ENCODE measurements around the gene EML6.
"Not testable (repeated sequence)": the region's sequence is repeated elsewhere in the genome, so short reads cannot be mapped to it uniquely, and the experiment has no call there.

EML6 gene

DNA sequence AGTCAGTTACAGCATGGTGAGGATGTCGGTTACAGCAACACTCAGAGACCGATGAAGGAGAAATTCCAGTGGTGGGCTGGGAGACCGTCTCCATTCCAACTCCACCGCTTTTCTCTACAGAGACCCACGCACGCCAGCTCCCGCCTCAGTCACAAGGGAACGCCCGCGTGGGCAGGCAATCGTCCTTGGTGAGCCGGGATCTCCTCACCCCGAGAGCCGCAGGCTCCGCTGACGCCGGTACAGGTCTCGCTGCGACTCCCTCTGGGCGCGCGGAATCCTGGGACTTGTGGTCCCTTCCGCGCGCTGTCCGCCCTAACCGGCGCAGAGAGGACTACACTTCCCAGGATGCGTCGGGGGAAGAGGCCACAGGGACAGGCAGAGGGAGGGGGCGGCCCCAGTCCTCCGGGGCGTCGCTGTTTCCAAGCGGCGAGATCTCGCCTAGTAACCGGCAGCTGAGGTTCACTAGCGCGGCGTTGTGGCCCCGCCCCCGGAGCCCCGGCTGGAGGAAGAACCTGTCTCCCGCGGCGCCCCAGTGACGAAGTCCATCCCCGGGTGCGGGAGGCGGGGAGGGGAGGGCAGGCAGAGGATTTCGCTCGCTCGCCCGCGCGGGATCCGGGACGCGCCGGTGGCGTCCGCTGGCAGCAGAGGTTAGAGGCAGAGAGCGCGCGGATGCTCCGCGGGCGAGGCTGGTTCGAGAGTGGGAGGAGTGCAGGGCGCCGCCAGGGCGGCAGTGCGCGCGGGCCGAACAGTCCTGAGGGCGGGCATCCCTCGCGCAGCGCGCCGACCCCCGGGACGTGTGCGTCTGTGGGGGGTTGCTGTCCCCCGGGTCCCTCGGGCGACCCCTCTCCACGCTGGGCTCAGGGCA, at the start of gene EML6:
EML6 (plus strand) TSS at position 532 of the 865 bp plus-strand sequence. CDS start 1,400 bp downstream, outside the sequence.
- DNase-seq: peak; percentile 98

DNA sequence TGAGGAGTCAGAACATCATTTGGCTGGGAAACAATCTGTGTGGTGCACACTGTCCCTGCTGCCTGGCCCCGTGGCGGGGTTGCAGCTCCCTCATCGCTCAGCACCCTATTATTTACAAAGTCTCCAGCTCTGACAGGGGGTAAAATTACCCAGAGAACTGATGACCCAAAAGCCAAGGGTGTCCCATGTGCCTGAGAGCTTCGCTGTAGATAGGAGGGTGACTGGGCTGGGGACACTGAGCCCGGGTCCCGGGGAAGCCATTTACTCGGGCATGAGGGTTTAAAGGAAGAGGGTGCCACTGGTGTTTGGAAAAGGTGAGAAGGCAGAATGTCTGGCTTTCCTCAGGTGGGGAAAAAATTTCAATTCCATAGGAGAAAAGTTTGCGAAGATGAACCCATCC, 48.2 kb upstream of the EML6 start:
- DNase-seq: no peak

DNA sequence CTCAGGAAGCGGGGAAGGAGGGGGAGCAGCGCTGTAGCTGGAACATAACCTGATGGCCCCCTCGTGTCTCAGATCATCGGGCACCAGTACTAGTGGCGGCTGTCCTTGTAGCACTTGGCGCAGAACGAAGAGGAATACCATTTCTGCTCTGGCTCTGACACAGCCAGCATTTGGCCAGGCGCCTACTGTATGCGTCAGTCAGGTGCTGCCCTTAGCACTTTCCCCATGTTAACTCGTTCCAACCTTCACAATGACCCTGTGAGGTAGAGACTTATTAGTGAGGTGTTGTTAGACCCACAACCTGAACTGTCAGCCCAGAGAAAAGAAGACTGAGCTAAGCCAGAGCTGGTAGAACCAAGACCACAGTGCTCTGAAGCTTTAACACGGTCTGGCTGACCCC, 47.7 kb upstream of the EML6 start:
- no peak for DNase-seq

DNA sequence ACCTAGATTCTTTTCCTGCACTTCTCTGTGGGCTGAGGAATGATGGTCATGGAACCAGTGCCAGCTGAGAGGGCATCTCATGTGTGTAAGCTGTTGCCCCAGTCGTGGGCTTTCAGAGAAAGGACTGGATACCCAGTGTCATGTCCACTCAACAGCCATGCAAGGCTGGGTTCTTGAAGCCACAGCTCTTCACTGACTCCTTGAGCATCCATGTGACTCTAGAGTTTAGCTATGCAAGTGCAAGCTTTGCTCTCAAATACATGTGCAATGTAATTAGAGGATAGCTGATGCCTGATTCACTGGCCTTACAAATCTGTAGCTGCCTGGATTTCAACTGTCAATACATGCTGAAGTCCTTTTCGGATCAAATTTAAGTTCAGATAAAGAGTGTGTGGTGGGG, 46.8 kb upstream of the EML6 start:
- no peak for DNase-seq

DNA sequence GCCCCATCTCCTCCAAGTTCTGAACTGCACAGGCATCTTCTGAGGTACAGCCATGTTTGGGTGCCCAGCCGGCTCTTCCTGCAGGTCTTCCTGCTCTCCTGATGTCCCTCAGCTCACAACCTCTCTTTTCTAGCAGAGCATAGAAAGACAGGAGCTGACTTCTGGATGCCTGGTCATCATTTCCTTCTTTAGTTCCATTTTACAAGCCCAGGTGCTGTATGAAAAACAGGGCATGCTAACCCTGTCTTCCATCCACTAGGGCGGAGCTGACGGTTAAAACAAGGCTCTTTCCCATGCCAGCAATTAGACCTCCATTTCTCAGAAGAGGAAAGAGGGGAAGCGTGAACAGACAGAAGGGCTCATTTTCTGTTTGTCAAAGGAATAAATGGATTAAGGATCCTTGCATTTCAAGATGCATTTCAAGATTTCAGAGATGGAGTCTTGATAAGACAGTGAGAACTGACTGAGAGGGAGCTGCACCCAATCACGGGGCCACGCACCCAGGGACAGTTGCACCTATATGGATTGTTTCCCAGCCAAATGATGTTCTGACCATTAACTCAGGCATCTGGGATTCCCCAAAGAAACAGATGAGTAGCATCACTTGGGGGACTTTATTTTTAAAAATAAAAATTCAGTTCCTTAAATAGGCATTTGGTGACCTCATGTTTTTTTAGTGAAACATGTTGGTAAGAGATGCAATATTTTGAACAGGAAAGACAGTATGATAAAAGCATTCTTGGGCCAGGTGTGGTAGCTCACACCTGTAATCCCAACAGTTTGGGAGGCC, 45.8 kb upstream of the EML6 start:
- no peak for DNase-seq

DNA sequence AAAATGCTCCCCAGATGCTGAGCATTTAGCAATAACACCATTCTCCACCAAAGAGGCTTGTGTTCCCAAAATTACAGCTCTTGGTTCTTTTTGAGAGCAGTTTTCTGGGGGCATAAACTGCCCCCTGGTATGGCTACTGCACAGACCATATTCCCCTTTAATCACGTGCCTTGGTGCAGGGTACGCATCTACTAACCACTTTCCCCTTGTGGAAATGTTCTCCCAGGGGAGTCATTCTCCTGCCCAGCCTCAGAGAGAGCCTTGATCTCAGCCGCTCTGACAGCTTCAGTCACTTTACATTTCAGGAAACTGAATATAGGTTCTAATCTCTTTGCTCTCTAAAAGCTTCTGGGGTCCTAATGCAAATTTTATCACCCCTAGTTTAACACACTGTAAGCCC, 44.7 kb upstream of the EML6 start:
- DNase-seq: no peak

DNA sequence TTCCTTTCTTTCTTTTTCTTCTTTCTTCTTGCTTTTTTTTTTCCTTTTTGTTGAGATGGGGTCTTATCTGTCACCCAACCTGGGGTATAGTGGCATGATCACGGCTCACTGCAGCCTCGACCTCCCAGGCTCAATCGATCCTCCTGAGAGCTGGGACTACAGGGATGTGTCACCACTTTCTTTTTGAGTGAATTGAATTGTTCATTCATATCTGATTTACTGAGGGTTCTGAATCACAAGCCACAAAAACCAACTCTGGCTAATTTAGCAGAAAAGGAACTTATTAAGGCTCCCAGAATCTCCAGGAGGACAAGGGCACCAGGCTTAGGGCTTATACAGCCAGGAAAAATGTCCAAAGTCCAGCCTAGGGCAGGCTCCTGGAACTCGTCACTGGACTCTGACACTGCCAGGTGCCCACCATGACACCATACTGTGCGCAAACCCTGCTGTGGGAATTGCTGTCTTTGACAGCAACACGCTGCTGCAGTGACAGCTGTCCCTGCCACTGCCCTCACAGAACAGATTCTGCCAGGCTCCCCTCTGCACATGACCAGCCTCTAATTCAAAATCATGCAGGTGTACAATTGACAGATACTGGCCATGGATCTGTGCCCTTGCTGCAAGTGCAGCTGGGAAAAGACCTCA, 42.9 kb upstream of the EML6 start:
- DNase-seq: no peak

DNA sequence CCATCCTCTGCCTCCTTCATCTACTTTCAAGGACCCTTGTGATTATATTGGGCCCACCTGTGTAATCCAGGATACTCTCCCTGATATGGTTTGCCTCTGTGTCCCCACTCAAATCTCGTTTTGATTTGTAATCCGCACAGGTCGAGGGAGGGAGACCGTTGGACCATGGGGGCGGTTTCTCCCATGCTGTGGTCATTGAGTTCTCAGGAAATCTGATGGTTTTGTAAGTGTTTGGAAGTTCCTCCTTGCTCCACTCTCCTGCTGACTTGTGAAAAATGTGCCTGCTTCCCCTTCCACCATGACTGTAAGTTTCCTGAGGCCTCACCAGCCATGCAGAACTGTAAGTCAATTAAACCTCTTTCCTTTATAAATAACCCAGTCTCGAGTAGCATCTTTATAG, 42.0 kb upstream of the EML6 start:
- no peak for DNase-seq

DNA sequence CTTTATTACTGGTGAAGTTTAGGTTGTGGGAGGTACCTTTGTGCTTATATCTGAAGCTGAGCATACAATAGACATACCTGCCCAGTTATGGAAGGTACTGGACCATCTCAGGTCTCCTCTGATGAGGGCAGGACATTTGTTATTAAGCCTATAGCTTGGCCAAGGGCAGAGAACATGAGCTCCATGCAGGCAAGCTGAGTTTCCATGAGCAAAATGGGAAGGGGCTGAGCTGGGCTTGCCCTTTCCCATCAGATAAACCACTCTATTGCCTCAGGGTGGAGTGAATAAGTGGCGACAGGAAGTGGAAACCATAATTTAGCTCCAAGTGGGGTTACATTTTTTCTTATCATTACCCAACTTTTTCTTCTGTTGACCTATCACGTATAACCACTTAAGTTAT, 39.9 kb upstream of the EML6 start:
- no peak for DNase-seq

DNA sequence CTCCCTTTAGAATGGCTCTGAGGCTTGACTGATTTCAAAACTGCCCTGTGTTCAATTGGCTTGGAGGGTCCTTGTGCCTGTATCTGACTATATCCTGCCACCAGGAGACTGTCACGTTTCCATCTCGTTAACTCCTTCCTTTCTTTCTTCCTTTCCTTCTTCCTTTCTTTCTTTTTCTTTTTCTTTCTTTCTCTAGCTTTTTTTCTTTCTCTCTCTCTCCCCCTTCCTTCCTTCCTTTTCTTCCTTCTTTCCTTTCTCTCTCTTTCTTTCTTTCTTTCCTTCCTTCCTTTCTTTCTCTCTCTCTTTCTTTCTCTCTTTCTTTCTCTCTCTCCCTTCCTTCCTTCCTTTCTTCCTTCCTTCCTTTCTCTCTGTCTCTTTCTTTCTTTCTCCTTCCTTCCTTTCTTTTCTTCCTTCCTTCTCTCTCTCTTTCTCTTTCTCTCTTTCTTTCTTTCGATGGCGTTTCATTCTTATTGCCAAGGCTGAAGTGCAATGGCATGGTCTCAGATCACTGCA, 38.1 kb upstream of the EML6 start:
- no peak for DNase-seq

DNA sequence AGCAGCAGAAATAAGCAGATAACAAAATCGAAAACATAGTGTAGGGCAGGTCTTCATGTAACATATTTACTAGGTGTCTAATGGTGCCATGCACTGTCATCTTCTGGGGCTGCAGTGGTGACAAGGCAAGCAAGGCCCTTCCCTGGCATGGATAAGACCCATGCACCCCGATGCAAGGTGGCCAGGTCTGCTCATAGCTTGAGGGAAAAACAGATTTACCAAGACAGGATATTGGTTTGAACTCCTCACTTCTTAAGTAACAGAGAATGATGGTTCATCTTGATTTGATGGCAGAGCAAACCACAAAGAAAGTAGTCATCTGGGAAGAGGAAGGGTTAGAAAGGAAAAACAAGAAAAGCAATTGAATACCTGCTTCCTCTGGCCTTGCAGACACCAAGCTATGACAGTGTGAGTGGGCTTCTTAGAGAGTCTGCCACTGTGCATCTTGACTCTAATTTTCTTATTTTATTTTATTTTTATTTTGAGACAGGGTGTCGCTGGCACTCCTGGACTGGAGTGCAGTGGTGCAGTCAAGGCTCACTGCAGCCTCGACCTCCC, 35.8 kb upstream of the EML6 start:
- no peak for DNase-seq

DNA sequence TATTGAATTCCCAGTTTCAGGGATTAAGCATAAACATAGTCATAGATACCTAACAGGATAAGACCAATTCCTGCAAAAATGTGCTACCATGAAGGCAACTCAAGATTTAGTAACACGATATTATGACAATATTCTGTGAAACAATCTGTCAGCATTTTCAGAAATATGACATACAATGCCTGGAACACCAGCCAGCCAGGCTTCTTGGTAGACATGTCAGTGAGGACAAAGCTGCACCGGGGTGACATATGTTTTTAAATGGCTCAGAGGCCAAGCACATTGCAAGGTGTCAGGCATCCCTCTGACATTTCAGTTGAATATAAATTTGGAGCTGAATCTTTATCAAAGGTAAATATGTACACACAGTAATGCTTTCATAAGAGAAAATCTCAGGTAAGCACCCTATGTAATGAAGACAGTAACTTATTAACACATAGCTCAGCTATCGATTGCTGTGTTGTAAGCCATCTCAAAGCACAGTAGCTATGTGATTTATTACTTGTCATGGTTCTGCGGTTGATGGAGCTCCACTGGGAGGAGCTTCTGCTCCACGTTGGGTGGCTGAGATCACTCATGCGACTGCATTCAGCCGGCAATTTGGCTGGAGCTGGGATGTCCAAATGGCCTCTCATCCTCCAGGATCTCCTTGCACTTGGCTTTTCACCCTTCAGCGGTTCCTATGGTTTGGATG, 31.9 kb upstream of the EML6 start:
- DNase-seq: no peak

DNA sequence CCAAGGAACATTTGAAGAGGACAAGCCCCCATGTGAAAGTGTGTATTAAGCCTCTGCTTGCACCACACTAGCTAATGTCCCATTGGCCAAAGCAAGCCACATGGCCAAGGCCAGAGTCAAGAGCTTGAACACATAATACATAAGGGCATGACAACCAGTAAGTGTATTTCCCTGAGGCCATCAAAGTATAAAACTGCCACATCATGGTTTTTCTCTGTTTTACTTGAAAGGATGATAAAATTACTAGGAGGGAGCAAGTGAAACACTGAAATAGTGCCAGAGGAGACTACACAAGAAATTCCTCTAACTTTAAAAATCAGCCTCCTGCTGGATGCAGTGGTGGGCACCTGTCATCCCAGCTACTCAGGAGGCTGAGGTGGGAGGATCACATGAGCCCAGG, 30.9 kb upstream of the EML6 start:
- DNase-seq: no peak

DNA sequence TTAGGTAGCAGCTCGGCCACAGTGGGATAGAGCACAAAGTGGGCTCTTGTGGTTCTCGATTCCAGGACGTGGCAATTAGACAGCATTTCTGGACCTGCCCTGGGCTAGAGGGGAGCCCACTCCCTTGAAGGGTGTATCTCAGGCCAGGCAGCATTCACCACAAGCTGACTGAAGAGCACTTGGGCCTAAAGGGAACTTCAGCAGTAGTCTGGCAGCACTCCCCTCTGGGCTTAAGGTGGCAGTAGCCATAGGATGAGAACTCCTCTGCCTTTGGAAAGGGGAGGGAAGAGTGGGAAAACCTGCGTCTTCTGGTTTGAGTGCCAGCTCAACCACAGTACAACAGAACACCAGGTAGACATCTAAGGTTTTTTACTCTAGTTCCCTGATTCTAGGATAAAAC, 28.1 kb upstream of the EML6 start:
- DNase-seq: no peak

DNA sequence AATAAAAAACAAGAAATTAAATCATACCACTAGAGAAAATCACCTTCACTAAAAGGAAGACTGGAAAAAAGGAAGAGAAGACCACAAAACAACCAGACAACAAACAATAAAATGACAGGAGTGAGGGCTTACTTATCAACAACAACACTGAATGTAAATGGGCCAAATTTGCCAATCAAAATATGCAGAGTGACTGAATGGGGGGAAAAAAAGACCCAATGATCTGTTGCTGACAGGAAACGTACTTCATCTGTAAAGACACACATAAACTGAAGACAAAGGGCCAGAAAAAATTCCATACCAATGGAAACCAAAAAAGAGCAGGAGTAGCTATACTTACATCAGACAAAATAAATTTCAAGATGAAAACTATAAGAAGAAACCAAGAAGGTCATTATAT, 25.5 kb upstream of the EML6 start:
- DNase-seq: no peak

DNA sequence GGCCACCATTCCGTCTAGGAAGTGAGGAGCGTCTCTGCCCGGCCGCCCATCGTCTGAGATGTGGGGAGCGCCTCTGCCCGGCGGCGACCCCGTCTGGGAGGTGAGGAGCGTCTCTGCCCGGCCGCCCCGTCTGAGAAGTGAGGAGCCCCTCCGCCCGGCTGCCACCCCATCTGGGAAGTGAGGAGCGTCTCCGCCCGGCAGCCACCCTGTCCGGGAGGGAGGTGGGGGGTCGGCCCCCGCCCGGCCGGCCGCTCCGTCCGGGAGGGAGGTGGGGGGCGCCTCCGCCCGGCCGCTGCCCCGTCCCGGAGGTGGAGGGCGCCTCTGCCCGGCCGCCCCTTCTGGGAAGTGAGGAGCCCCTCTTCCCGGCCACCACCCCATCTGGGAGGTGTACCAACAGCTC, 24.5 kb upstream of the EML6 start:
- DNase-seq: not testable (repeated sequence)

DNA sequence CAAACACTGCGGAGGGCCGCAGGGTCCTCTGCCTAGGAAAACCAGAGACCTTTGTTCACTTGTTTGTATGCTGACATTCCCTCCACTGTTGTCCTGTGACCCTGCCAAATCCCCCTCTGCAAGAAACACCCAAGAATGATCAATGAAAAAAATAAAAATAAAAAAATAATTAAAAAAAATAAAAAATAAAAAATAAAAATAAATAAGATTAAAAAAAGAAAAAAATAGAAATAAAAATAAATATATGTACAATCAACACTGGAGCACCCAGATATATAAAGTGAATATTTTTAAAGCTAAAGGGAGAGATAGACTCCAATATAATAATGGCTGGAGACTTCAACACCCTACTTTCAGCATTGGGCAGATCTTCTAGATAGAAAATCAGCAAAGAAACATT, 23.8 kb upstream of the EML6 start:
- no peak for DNase-seq

DNA sequence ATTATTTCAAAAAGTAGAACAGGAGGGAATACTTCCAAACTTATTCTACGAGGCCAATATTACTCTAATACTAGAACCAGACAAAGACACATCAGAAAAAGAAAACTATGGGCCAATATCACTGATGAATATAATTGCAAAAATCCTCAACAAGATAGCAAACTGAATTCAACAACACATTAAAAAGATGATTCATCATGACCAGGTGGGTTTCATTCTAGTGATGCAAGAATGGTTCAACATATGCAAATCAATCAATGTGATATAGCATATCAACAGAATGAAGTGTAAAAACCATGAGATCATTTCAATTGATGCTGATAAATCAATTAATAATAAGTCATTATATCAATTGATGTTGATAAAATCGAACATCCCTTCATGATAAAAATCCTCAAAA, 22.4 kb upstream of the EML6 start:
- no peak for DNase-seq

DNA sequence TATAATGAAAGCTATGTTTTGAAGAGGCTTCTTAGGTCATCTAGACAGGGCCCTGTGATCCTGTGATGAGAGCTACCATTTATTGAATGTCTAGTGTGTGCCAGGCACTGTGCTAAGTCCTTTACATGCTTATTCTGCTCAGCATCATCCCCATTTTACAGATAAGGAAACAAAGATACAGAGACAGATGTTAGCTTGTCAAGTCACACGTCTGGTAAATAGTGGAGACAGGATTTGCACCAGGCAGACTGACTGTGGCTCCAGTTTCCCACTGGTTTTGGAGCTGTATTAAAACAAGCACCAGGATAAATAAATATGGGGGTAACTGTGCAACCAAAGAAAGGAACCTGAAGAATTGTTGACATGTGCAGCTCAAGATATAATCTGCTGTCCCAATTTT, 19.2 kb upstream of the EML6 start:
- DNase-seq: no peak

DNA sequence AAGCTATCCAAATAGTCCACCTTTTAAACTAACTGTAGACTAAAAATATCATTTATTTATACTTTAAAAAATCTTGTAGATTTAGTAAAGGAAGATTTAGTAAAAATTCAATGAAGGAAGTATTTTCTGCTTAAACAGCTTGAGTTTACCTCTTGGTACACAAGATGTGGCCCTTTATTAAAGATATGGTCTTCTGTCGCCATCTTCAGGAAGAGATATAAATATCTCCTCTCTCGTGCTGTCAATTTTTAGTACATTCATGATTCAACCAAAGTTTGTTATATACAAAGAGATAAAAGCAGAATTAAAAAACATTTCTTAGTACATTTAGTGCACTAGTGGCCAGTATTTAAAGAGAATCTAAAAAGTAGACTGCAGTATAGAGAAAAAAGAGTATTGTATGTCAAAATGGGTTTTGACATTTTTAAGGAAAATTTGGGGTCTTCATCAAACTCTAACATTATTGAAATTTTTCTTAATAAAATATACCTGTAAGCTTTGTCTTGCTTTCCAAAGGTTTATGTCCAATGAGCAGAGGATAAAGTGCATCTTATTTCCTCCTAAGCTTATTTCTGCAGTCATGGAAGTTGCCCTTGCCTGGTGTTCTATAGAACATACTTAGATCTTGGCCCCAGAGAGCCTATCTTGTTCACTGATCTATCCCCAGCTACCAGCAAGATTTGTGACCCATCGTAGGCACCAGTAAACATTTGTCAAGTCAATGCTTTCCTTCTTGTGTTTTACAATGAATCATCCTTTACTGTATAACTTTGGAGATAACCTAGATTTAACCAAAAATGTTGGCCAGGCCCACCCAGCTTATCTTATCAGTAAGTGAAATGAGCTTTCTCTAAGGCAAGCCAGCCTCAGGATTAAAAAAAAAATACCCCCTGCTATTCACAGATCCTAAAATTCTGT, 18.5 kb upstream of the EML6 start:
- peak; percentile 59 for DNase-seq

DNA sequence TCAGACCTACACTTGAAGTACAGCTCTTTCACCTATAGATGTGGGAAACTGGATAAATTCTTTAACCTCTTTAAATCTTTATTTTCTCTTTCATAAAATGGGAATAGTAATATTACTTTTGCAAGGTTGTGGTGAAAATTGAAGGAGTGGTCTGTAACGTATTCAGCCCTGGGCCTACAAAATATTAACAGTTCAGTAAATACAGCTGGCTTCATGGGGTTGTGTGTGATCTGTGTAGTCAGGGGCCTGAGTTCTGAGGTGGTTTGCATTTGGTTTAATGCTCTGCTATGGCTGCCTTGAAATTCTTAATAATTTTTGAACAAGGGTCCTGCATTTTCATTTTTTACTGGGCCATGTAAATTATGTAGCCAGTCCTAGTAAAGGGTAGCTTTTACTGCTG, 16.8 kb upstream of the EML6 start:
- no peak for DNase-seq
